ENCODE results near the gene ARHGAP21. TPM values are rescaled to one million over a fixed set of nuclear protein-coding genes. Genes with fewer than 3 reads are reported as not detected.

Gene ARHGAP21
- total and polyA plus RNA-seq, 9 of the 15 experiments (the other 6 are each of a cell fraction or from before 2014, with no cell fraction given): 13.6 to 145 (median 60.8) TPM

DNA sequence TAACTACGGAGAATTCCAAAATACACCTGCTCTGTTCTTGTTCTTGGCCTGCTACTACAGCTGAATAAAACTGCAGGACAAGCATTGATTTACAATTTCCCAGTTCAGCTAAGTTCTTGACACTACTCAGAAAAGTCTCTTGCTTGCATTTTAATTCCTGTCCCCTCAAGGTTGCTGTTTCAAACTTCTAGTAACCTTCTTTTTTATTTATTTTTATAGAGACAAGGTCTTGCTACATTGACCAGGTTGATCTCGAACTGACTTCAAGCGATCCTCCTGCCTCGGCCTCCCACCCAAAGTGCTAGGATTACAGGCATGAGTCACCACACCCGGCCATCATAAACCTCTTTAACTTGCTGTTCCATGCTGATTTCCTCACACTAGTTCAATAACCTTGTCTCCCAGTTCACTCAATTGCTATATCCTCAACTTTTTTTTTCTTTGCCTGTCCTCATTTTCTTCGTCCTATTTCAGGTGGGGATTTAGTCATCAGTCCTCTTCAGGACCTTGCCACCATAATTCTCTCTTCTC lies 79.9 kb downstream of the ARHGAP21 start (continued):
- no peak for TF ChIP-seq ZNF639 (CRISPR knock-in tag; conservative IDR thresholded peaks at IDR 0.05 in 1 of 2, IDR thresholded peaks at IDR 0.05 in 1 of 2)
- TF ChIP-seq PCBP1 (IDR thresholded peaks at IDR 0.05; ENCODE audit: low read depth, low read length, poor library complexity, severe bottlenecking): no peak
- no peak for TF ChIP-seq NFE2L1 (tag; IDR thresholded peaks at IDR 0.05; ENCODE audit: borderline replicate concordance, low read depth)
- TF ChIP-seq NFATC3 (IDR thresholded peaks at IDR 0.05): no peak
- TF ChIP-seq SPI1 (IDR thresholded peaks at IDR 0.05; ENCODE audit: borderline replicate concordance, low read depth, low read length): no peak
- TF ChIP-seq ARNT (IDR thresholded peaks at IDR 0.05): no peak
- no peak for TF ChIP-seq NFYB (IDR thresholded peaks at IDR 0.05; ENCODE audit: extremely low read depth, insufficient read length)
- 0 out of 4 replicates have a peak, but pooled peaks of 1 of the 2 experiments have one; percentile 0 for TF ChIP-seq MAZ (CRISPR knock-in tag; conservative IDR thresholded peaks at IDR 0.05 in 1 of 2, IDR thresholded peaks at IDR 0.05 in 1 of 2)
